ACHN (cell line): ENCODE results near the gene TMEM163.
"Not testable (repeated sequence)": the region's sequence is repeated elsewhere in the genome, so short reads cannot be mapped to it uniquely, and the experiment has no call there.

Source experiments
- DNase-seq: peaks from one replicate; pipeline ENCODE4 v3.0.0-alpha.2; 2015
- in situ Hi-C: cut with HindIII; loops from 2 replicates; pipeline ENCODE4 v1.10.0; 2017; ENCODE audit warnings: low sequenced_read_pairs, low pct_ligation_motif_present, low pct_unique_long_range_greater_than_20kb

TMEM163 gene

GRCh38 chr2:134726645-134727044 is 7.8 kb upstream of the TMEM163 start:
- DNase-seq: no peak
- in situ Hi-C loops: no loop called here

- no peak for DNase-seq
- in situ Hi-C loops: no loop called here
Measured at GRCh38 chr2:134725876-134726275, 7.1 kb upstream of the TMEM163 start.

GRCh38 chr2:134724341-134724740 is 5.5 kb upstream of the TMEM163 start:
- in situ Hi-C loops: no loop called here
- DNase-seq: no peak

GRCh38 chr2:134723742-134724141 is 4.9 kb upstream of the TMEM163 start:
- in situ Hi-C loops, DNase-seq: not testable (repeated sequence)

GRCh38 chr2:134722728-134723127 is 3.9 kb upstream of the TMEM163 start:
- DNase-seq: no peak
- in situ Hi-C loops: no loop called here

GRCh38 chr2:134721596-134721995 is 2.8 kb upstream of the TMEM163 start:
- DNase-seq: no peak
- in situ Hi-C loops: no loop called here

- DNase-seq: peak; percentile 46
- in situ Hi-C loops: no loop called here
Measured at GRCh38 chr2:134718023-134718816, 580 bp downstream of the TMEM163 start.

- in situ Hi-C loops: no loop called here
Measured at GRCh38 chr2:134717286-134718022, 1.3 kb downstream of the TMEM163 start.

GRCh38 chr2:134716721-134717243 is 2.0 kb downstream of the TMEM163 start:
- in situ Hi-C loops: no loop called here

More at GRCh38 chr2:134717286-134718022, 1.3 kb downstream of the TMEM163 start:
- DNase-seq: peak; percentile 29

GRCh38 chr2:134715932-134716643 is 2.7 kb downstream of the TMEM163 start:
- in situ Hi-C loops: no loop called here
- no peak for DNase-seq

More at GRCh38 chr2:134716721-134717243, 2.0 kb downstream of the TMEM163 start:
- no peak for DNase-seq

- in situ Hi-C loops: no loop called here
- DNase-seq: no peak
Measured at GRCh38 chr2:134714228-134714627, 4.6 kb downstream of the TMEM163 start.

- no peak for DNase-seq
- in situ Hi-C loops: no loop called here
Measured at GRCh38 chr2:134713606-134714005, 5.2 kb downstream of the TMEM163 start.

GRCh38 chr2:134713176-134713575 is 5.6 kb downstream of the TMEM163 start:
- DNase-seq: no peak

GRCh38 chr2:134712736-134713135 is 6.1 kb downstream of the TMEM163 start:
- in situ Hi-C loops: no loop called here
- no peak for DNase-seq

More at GRCh38 chr2:134713176-134713575, 5.6 kb downstream of the TMEM163 start:
- in situ Hi-C loops: no loop called here

GRCh38 chr2:134712299-134712698 is 6.5 kb downstream of the TMEM163 start:
- in situ Hi-C loops: no loop called here
- DNase-seq: no peak

GRCh38 chr2:134711692-134712091 is 7.1 kb downstream of the TMEM163 start:
- no peak for DNase-seq
- in situ Hi-C loops: no loop called here

GRCh38 chr2:134707330-134707676 is 11.5 kb downstream of the TMEM163 start:
- DNase-seq: no peak
- in situ Hi-C loops: no loop called here

- in situ Hi-C loops: no loop called here
- DNase-seq: no peak
Measured at GRCh38 chr2:134706587-134707329, 12.0 kb downstream of the TMEM163 start.
